ENCODE data around the gene BRAF.
"Not testable (repeated sequence)": the region's sequence is repeated elsewhere in the genome, so short reads cannot be mapped to it uniquely, and the experiment has no call there.

Gene BRAF

DNA sequence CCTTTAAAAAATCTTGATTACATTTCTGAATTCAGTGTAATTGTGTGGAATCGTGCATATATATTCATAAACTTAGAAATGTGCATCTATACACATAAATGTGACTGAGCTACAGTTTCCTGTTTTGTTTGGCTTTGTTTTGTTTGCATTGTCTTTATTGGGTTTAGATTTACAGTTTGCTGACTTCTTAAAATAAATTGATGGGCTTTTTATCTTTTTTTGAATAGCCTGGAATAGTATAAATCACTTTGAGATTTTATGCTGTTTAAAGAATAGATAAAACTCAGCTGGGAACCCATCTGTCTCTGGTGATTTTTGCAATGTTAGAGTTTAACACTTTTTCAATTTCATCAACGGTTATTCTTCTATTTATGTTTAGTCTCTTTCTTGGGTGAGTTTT is 21.2 kb upstream of the BRAF start:
- H3K9ac ChIP-seq (ENCODE audit: low read length): no peak overlapping the region
- H3K9me3 ChIP-seq (replicated peaks; ENCODE audit: insufficient read depth, low read length): no peaks in the 10 kb centered on the region
- no peaks in the 10 kb centered on the region for H3K79me2 ChIP-seq (ENCODE audit: low read length)
- no peaks in the 10 kb centered on the region for H3K9me2 ChIP-seq (replicated peaks; ENCODE audit: insufficient read depth, low read length)
- no peak overlapping the region for H2AFZ ChIP-seq (ENCODE audit: low read length)
- H3K4me3 ChIP-seq (ENCODE audit: low read length): no peak overlapping the region
- H3K27me3 ChIP-seq (replicated peaks; ENCODE audit: insufficient read depth, low read length): no peaks in the 10 kb centered on the region
- no peaks in the 10 kb centered on the region for H3K4me1 ChIP-seq (ENCODE audit: low read length)
- no peak overlapping the region for H3K4me2 ChIP-seq (ENCODE audit: low read depth, low read length)
- no peak for DNase-seq
- no peaks in the 10 kb centered on the region for H3F3A ChIP-seq (ENCODE audit: insufficient read depth, low read length)
- H4K20me1 ChIP-seq (ENCODE audit: insufficient read depth, low read length): no peaks in the 10 kb centered on the region
- H3K36me3 ChIP-seq (replicated peaks; ENCODE audit: insufficient read depth, low read length): no peaks in the 10 kb centered on the region
- TF ChIP-seq EZH2 (optimal IDR thresholded peaks at IDR 0.05; ENCODE audit: low read depth, low read length): no peak
- TF ChIP-seq, protein P1, sequence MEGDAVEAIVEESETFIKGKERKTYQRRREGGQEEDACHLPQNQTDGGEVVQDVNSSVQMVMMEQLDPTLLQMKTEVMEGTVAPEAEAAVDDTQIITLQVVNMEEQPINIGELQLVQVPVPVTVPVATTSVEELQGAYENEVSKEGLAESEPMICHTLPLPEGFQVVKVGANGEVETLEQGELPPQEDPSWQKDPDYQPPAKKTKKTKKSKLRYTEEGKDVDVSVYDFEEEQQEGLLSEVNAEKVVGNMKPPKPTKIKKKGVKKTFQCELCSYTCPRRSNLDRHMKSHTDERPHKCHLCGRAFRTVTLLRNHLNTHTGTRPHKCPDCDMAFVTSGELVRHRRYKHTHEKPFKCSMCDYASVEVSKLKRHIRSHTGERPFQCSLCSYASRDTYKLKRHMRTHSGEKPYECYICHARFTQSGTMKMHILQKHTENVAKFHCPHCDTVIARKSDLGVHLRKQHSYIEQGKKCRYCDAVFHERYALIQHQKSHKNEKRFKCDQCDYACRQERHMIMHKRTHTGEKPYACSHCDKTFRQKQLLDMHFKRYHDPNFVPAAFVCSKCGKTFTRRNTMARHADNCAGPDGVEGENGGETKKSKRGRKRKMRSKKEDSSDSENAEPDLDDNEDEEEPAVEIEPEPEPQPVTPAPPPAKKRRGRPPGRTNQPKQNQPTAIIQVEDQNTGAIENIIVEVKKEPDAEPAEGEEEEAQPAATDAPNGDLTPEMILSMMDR (IDR thresholded peaks at IDR 0.05; ENCODE audit: low read length): no peak
- TF ChIP-seq EZH2phosphoT487 (IDR thresholded peaks at IDR 0.05; ENCODE audit: low read length): no peak
- no peak overlapping the region for H3K27ac ChIP-seq (ENCODE audit: low read length)

DNA sequence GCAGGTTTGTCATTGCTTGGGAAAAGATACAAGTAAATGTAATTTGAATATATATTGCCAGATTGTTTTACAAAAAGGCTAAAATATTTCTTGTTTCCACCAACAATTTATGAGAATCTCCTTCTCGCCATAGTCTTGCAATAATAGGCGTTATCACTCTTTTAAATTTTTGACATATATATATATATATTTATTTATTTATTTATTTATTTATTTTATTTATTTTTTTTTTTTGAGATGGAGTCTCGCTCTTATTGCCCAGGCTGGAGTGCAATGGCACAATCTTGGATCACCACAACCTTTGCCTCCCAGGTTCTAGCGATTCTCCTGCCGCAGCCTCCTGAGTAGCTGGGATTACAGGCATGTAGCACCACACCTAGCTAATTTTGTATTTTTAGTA is 17.5 kb upstream of the BRAF start:
- H3K27ac ChIP-seq (ENCODE audit: low read length); H3K4me1 ChIP-seq (ENCODE audit: low read length); H3K27me3 ChIP-seq (replicated peaks; ENCODE audit: insufficient read depth, low read length); H4K20me1 ChIP-seq (ENCODE audit: insufficient read depth, low read length); H3K36me3 ChIP-seq (replicated peaks; ENCODE audit: insufficient read depth, low read length); H3K9me3 ChIP-seq (replicated peaks; ENCODE audit: insufficient read depth, low read length); H3K4me2 ChIP-seq (ENCODE audit: low read depth, low read length); H3F3A ChIP-seq (ENCODE audit: insufficient read depth, low read length); H2AFZ ChIP-seq (ENCODE audit: low read length); H3K9me2 ChIP-seq (replicated peaks; ENCODE audit: insufficient read depth, low read length); DNase-seq; H3K9ac ChIP-seq (ENCODE audit: low read length); H3K79me2 ChIP-seq (ENCODE audit: low read length); H3K4me3 ChIP-seq (ENCODE audit: low read length): not testable (repeated sequence)

DNA sequence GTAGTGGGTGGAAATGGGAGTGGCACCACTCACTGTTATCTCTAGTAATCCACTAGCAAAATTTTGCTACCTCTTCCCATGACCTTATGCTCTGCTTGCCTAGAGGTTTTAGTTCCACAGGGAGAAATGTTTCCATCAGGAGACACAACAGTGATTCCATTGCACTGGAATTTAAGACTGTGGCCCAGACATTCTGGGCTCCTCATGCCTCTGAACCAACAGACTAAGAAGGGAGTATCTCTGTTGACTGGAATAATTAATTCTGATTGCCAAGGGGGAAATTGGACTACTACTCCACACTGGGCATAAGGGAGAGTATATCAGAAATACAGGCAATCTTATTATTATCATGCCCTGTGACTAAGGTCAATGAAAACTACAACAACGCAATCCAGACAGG is 16.2 kb upstream of the BRAF start:
- no peak overlapping the region for H2AFZ ChIP-seq (ENCODE audit: low read length)
- H3K9ac ChIP-seq (ENCODE audit: low read length): no peak overlapping the region
- no peaks in the 10 kb centered on the region for H3K9me2 ChIP-seq (replicated peaks; ENCODE audit: insufficient read depth, low read length)
- H3K36me3 ChIP-seq (replicated peaks; ENCODE audit: insufficient read depth, low read length): no peaks in the 10 kb centered on the region
- no peaks in the 10 kb centered on the region for H3K4me1 ChIP-seq (ENCODE audit: low read length)
- DNase-seq: no peak
- TF ChIP-seq EZH2 (optimal IDR thresholded peaks at IDR 0.05; ENCODE audit: low read depth, low read length): no peak
- no peak for TF ChIP-seq EZH2phosphoT487 (IDR thresholded peaks at IDR 0.05; ENCODE audit: low read length)
- TF ChIP-seq, protein P1 (IDR thresholded peaks at IDR 0.05; ENCODE audit: low read length): no peak
- no peak overlapping the region for H3K4me2 ChIP-seq (ENCODE audit: low read depth, low read length)
- H3K4me3 ChIP-seq (ENCODE audit: low read length): no peak overlapping the region
- H3K27ac ChIP-seq (ENCODE audit: low read length): no peak overlapping the region
- H3K27me3 ChIP-seq (replicated peaks; ENCODE audit: insufficient read depth, low read length): no peaks in the 10 kb centered on the region
- no peaks in the 10 kb centered on the region for H4K20me1 ChIP-seq (ENCODE audit: insufficient read depth, low read length)
- H3K79me2 ChIP-seq (ENCODE audit: low read length): no peaks in the 10 kb centered on the region
- no peaks in the 10 kb centered on the region for H3F3A ChIP-seq (ENCODE audit: insufficient read depth, low read length)
- H3K9me3 ChIP-seq (replicated peaks; ENCODE audit: insufficient read depth, low read length): no peaks in the 10 kb centered on the region

DNA sequence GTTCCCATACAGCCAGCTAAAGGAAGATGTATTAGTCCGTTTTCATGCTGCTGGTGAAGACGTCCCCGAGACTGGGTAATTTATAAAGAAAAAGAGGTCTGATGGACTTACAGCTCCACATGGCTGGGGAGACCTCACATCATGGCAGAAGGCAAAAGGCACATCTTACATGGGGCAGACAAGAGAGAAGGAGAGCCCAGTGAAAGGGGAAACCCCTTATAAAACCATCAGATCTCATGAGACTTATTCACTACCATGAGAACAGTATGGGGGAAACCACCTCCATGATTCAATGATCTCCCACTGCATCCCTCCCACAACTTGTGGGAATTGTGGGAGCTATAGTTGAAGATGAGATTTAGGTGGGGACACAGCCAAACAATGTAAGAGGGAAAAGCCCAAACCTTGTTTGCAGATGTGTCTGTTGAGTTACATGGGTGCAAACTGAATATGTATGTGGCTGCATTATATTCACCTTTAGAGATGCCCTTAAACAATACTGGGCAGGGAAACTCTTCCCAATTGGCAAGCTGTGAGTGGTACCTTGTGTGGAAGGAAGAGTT is 13.1 kb upstream of the BRAF start:
- no peak overlapping the region for H3K9ac ChIP-seq (ENCODE audit: low read length)
- H3K27me3 ChIP-seq (replicated peaks; ENCODE audit: insufficient read depth, low read length): no peaks in the 10 kb centered on the region
- no peak overlapping the region for H3K27ac ChIP-seq (ENCODE audit: low read length)
- no peaks in the 10 kb centered on the region for H3K36me3 ChIP-seq (replicated peaks; ENCODE audit: insufficient read depth, low read length)
- H3K9me2 ChIP-seq (replicated peaks; ENCODE audit: insufficient read depth, low read length): no peaks in the 10 kb centered on the region
- H2AFZ ChIP-seq (ENCODE audit: low read length): no peak overlapping the region
- no peak overlapping the region for H3K4me2 ChIP-seq (ENCODE audit: low read depth, low read length)
- H3F3A ChIP-seq (ENCODE audit: insufficient read depth, low read length): no peaks in the 10 kb centered on the region
- no peaks in the 10 kb centered on the region for H3K4me1 ChIP-seq (ENCODE audit: low read length)
- no peaks in the 10 kb centered on the region for H3K9me3 ChIP-seq (replicated peaks; ENCODE audit: insufficient read depth, low read length)
- no peak overlapping the region for H3K4me3 ChIP-seq (ENCODE audit: low read length)
- TF ChIP-seq, protein P1 (IDR thresholded peaks at IDR 0.05; ENCODE audit: low read length): no peak
- no peak for TF ChIP-seq EZH2 (optimal IDR thresholded peaks at IDR 0.05; ENCODE audit: low read depth, low read length)
- TF ChIP-seq EZH2phosphoT487 (IDR thresholded peaks at IDR 0.05; ENCODE audit: low read length): no peak
- H4K20me1 ChIP-seq (ENCODE audit: insufficient read depth, low read length): no peaks in the 10 kb centered on the region
- H3K79me2 ChIP-seq (ENCODE audit: low read length): no peaks in the 10 kb centered on the region
- DNase-seq: no peak

Measured in MM.1S (cell line).